DND-41 (cell line): Measurements from ENCODE around the gene SLC8B1.

Experiments
- ATAC-seq: fragments of 200-7000 bp; cut with Tn5 transposase; 3 replicates; pipeline ENCODE4 v1.9.1; 2021; ENCODE audit warnings: low read depth; ENCODE audit not compliant: insufficient read depth
- DNase-seq: peaks from one replicate; pipeline ENCODE4 v3.0.0-alpha.2; 2020
- H2AFZ ChIP-seq: 2 replicates; pipeline ENCODE4 v1.6.0; 2012; ENCODE audit warnings: low read depth, low read length
- H3K27ac ChIP-seq: 2 replicates; pipeline ENCODE4 v1.5.1; 2012; ENCODE audit warnings: low read length, inconsistent platforms
- H3K27me3 ChIP-seq: fragments of 200-600 bp; sonication (generic); 2 replicates; pipeline ENCODE4 v1.6.0; 2012; ENCODE audit warnings: low read length, mild to moderate bottlenecking, inconsistent platforms; ENCODE audit not compliant: insufficient read depth, poor library complexity
- H3K36me3 ChIP-seq: 2 replicates; pipeline ENCODE4 v1.5.1; 2012; ENCODE audit warnings: low read length, inconsistent platforms; ENCODE audit not compliant: insufficient read depth
- H3K4me1 ChIP-seq: 2 replicates; pipeline ENCODE4 v1.5.1; 2012; ENCODE audit warnings: mild to moderate bottlenecking, low read length; ENCODE audit not compliant: insufficient read depth
- H3K4me2 ChIP-seq: 2 replicates; pipeline ENCODE4 v1.6.0; 2012; ENCODE audit warnings: mild to moderate bottlenecking, moderate library complexity, low read length, inconsistent platforms; ENCODE audit not compliant: insufficient read depth
- H3K4me3 ChIP-seq, 2 experiments: fragments of 200-600 bp in 1 of 2; shearing (Covaris generic) in 1 of 2; 2 replicates each; pipeline ENCODE4 v1.5.1; 2012 to 2016; ENCODE audit warnings: inconsistent platforms in 2 of 2, low read length in 2 of 2, mild to moderate bottlenecking in 2 of 2, low read depth in 1 of 2, moderate library complexity in 1 of 2
- H3K79me2 ChIP-seq: 2 replicates; pipeline ENCODE4 v1.6.0; 2012; ENCODE audit warnings: low read length, inconsistent platforms; ENCODE audit not compliant: insufficient read depth
- H3K9ac ChIP-seq: 2 replicates; pipeline ENCODE4 v1.6.0; 2012; ENCODE audit warnings: low read depth, mild to moderate bottlenecking, inconsistent platforms, low read length, moderate library complexity
- H3K9me3 ChIP-seq: 2 replicates; pipeline ENCODE4 v1.5.1; 2012; ENCODE audit warnings: low read length, moderate library complexity, mild to moderate bottlenecking, inconsistent platforms; ENCODE audit not compliant: insufficient read depth, severe bottlenecking
- H4K20me1 ChIP-seq: 2 replicates; pipeline ENCODE4 v1.6.0; 2012; ENCODE audit warnings: low read length; ENCODE audit not compliant: insufficient read depth
- EZH2 ChIP-seq: IDR thresholded peaks from 3 replicates; pipeline ENCODE4 v1.6.1; 2012; ENCODE audit warnings: borderline replicate concordance, low read depth, mild to moderate bottlenecking, moderate library complexity, low read length, inconsistent platforms; ENCODE audit not compliant: severe bottlenecking
- TF ChIP-seq, protein P1 (sequence below): IDR thresholded peaks from 2 replicates; pipeline ENCODE4 v1.5.1; 2012; ENCODE audit warnings: borderline replicate concordance, low read length, moderate library complexity, mild to moderate bottlenecking; ENCODE audit not compliant: poor library complexity, severe bottlenecking; ENCODE audit errors: extremely low read depth

Gene SLC8B1

DNA sequence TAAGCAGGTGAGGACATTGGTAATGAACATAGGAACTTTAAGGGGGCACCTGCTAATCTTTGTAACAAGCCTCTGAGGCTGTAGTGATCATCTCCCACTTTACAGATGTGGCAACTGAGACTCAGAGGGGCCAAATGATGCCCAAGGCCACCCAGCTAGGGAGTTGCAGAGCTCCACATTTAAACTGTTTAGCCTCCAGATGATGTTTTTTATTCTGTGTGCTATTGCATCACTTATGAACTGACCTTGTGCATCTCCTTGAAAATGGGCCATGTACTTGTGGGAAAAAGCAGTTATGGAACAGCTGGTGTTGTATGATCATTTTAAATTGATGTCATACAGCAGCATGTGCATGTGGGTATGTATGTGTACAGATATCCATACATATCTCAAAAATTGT lies 72.2 kb downstream of the SLC8B1 start:
- Histone ChIP-seq H3K9me3 (no peaks in the 10 kb centered on the region), H3K4me1 (peaks cover 57% of the 10 kb centered on the region), H3K27me3 (no peaks in the 10 kb centered on the region), H4K20me1 (no peaks in the 10 kb centered on the region), H3K9ac (peak overlapping the region; percentile 50), H3K4me3 (peak overlapping the region in 1 of 2 experiments; percentile 25; a peak in 1 of 4 replicates), H3K4me2 (peak overlapping the region; percentile 51), H3K79me2 (peaks cover 8% of the 10 kb centered on the region), H3K27ac (peak overlapping the region; percentile 93), H2AFZ (peak overlapping the region; percentile 23; the same call in 1 of the 2 replicates), H3K36me3 (peaks cover 32% of the 10 kb centered on the region)
- ATAC-seq (peak; percentile 10; the same call in 2 of the 3 replicates), DNase-seq (peak; percentile 27)
- TF ChIP-seq EZH2 = no peak
- TF ChIP-seq, protein P1, sequence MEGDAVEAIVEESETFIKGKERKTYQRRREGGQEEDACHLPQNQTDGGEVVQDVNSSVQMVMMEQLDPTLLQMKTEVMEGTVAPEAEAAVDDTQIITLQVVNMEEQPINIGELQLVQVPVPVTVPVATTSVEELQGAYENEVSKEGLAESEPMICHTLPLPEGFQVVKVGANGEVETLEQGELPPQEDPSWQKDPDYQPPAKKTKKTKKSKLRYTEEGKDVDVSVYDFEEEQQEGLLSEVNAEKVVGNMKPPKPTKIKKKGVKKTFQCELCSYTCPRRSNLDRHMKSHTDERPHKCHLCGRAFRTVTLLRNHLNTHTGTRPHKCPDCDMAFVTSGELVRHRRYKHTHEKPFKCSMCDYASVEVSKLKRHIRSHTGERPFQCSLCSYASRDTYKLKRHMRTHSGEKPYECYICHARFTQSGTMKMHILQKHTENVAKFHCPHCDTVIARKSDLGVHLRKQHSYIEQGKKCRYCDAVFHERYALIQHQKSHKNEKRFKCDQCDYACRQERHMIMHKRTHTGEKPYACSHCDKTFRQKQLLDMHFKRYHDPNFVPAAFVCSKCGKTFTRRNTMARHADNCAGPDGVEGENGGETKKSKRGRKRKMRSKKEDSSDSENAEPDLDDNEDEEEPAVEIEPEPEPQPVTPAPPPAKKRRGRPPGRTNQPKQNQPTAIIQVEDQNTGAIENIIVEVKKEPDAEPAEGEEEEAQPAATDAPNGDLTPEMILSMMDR = no peak

DNA sequence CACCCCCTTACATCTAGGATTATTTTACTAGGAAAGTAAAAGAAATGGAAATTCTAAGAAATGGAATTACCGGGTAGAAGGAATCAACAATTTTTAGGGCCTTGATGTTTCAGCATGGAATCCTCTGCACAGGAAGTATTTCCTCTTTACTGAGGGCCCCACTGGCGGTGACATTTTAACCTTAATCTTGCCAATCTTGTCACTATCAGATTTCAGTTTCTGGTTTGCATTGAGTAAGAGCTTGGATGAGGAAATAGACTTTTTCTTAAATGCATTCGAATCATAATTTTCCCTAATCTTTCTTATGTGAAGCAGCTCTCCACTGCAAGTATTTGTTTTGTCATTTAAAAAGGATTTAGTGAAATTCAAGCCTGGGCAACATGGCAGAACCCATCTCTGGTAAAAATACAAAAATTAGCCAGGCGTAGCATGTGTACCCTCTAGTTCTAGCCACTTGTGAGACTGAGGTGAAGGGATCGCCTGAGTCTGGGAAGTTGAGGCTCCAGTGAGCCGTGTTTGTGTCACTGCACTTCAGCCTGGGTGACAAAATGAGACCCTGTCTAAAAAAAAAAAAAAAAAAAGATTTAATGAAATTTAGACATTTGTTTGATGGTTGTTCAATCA lies 73.0 kb downstream of the SLC8B1 start:
- H3K27me3 ChIP-seq = no peaks in the 10 kb centered on the region
- ATAC-seq = peak; percentile 81
- H3K9me3 ChIP-seq = no peaks in the 10 kb centered on the region
- peak; percentile 82 for DNase-seq
- peak overlapping the region; percentile 23 for H2AFZ ChIP-seq
- H3K4me3 ChIP-seq = 0 out of 4 replicates have a peak overlapping the region, but pooled peaks of 1 of the 2 experiments have one; percentile 25
- no peaks in the 10 kb centered on the region for H4K20me1 ChIP-seq
- TF ChIP-seq, protein P1 = no peak
- TF ChIP-seq EZH2 = no peak
- H3K4me1 ChIP-seq = peaks cover 57% of the 10 kb centered on the region
- H3K36me3 ChIP-seq = peaks cover 26% of the 10 kb centered on the region
- H3K9ac ChIP-seq = peak overlapping the region; percentile 50
- H3K4me2 ChIP-seq = peak overlapping the region; percentile 51
- peak overlapping the region; percentile 93 for H3K27ac ChIP-seq
- peaks cover 8% of the 10 kb centered on the region for H3K79me2 ChIP-seq

DNA sequence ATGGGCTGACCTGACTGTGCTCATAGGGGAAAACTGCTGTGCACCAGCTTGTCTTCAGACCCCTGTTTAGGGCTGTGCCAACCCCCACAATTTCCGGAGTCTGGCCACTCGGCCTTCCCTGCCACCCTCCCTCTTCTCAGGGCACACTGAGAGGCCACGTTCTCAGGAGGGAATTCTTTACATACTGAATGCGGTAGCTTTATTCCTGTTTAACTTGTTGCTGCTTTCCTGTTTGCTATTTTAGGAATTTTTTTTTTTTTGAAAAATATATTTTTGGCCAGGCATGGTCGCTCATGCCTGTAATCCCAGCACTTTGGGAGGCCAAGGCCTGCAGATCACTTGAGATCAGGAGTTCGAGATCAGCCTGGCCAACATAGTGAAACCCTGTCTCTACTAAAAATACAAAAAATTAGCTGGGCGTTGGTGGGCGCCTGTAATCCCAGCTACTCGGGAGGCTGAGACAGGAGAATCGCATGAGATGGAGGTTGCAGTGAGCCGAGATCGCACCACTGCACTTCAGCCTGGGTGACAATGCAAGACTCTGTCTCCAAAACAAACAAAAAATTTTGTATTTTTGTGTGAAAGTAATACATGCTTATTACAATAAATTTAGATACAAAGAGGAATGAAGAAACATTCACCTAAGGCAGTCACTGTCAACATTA lies 74.1 kb downstream of the SLC8B1 start:
- no peak overlapping the region for H3K4me3 ChIP-seq
- ATAC-seq = no peak
- no peak overlapping the region for H3K4me2 ChIP-seq
- H4K20me1 ChIP-seq = no peaks in the 10 kb centered on the region
- peaks cover 8% of the 10 kb centered on the region for H3K79me2 ChIP-seq
- H3K9ac ChIP-seq = peak overlapping the region; percentile 50; the same call in 1 of the 2 replicates
- no peak for DNase-seq
- no peaks in the 10 kb centered on the region for H3K9me3 ChIP-seq
- H3K36me3 ChIP-seq = peaks cover 14% of the 10 kb centered on the region
- peak overlapping the region; percentile 93 for H3K27ac ChIP-seq
- TF ChIP-seq EZH2 = no peak
- TF ChIP-seq, protein P1 = no peak
- H3K27me3 ChIP-seq = no peaks in the 10 kb centered on the region
- H2AFZ ChIP-seq = no peak overlapping the region
- H3K4me1 ChIP-seq = peaks cover 57% of the 10 kb centered on the region
